HEK293 (cell line): ENCODE data around the gene IQCE.

Source experiments
- CTCF ChIA-PET: fragments of 350-600 bp; formaldehyde crosslinking; extraction: SDS; loops from one replicate; lab custom pipeline; 2021; ENCODE audit warnings: antibody characterized with exemption; lab: Yijun Ruan, JAX
- POLR2A ChIA-PET: fragments of 300-600 bp; formaldehyde crosslinking; extraction: SDS; loops from one replicate; lab custom pipeline; 2020; ENCODE audit warnings: antibody characterized with exemption, inconsistent platforms; lab: Yijun Ruan, JAX
- H3K27ac ChIP-seq: fragments of 200-500 bp; sonication (Bioruptor generic); 2 replicates; pipeline ENCODE4 v1.5.1; 2014; ENCODE audit warnings: low read depth, low read length, control low read depth, inconsistent platforms; ENCODE audit errors: extremely low read depth
- H3K36me3 ChIP-seq, 2 experiments: fragments of 200-500 bp in 1 of 2; sonication (Bioruptor generic) in 1 of 2; 1 replicate in 1 of 2; 2 replicates in 1 of 2; pipeline ENCODE4 v1.5.1; 2014 to 2017; ENCODE audit warnings: inconsistent platforms in 2 of 2, low read length in 2 of 2; ENCODE audit not compliant: control insufficient read depth in 2 of 2, insufficient read depth in 1 of 2
- H3K4me1 ChIP-seq: fragments of 200-500 bp; sonication (Bioruptor generic); 2 replicates; pipeline ENCODE4 v1.5.1; 2014; ENCODE audit warnings: mild to moderate bottlenecking, low read length, inconsistent platforms; ENCODE audit not compliant: control insufficient read depth, insufficient read depth
- H3K4me3 ChIP-seq: 2 replicates; pipeline ENCODE4 v1.5.1; 2011; ENCODE audit warnings: low read depth, mild to moderate bottlenecking, control low read depth, low read length, moderate library complexity
- H3K9me3 ChIP-seq: fragments of 200-500 bp; sonication (Bioruptor generic); 2 replicates; pipeline ENCODE4 v1.5.1; 2014; ENCODE audit warnings: low read depth, low read length, inconsistent platforms; ENCODE audit not compliant: control insufficient read depth, insufficient read depth
- GLIS2 ChIP-seq: fragments of 450-650 bp; formaldehyde crosslinking; IDR thresholded peaks from 2 replicates; pipeline ENCODE4 v1.5.1; 2016; ENCODE audit warnings: missing biosample characterization, missing genetic modification characterization
- SP7 ChIP-seq: fragments of 450-650 bp; formaldehyde crosslinking; IDR thresholded peaks from 2 replicates; pipeline ENCODE4 v1.5.1; 2016; ENCODE audit warnings: missing biosample characterization, missing genetic modification characterization
- ZBTB1 ChIP-seq: fragments of 450-650 bp; formaldehyde crosslinking; IDR thresholded peaks from 2 replicates; pipeline ENCODE4 v1.5.1; 2016; ENCODE audit warnings: missing biosample characterization, missing genetic modification characterization
- ZBTB7A ChIP-seq: fragments of 450-650 bp; formaldehyde crosslinking; IDR thresholded peaks from 2 replicates; pipeline ENCODE4 v1.5.1; 2016; ENCODE audit warnings: low read depth, missing biosample characterization, missing genetic modification characterization
- ZNF114 ChIP-seq: fragments of 450-650 bp; formaldehyde crosslinking; IDR thresholded peaks from 2 replicates; pipeline ENCODE4 v1.5.0; 2017; ENCODE audit warnings: missing biosample characterization, missing genetic modification characterization
- ZNF16 ChIP-seq: fragments of 450-650 bp; formaldehyde crosslinking; IDR thresholded peaks from 2 replicates; pipeline ENCODE4 v1.5.1; 2016; ENCODE audit warnings: low read depth, missing biosample characterization, missing genetic modification characterization
- ZNF341 ChIP-seq: fragments of 450-650 bp; formaldehyde crosslinking; IDR thresholded peaks from 2 replicates; pipeline ENCODE4; 2016; ENCODE audit warnings: low read depth, missing biosample characterization, missing genetic modification characterization
- ZNF350 ChIP-seq: fragments of 450-650 bp; formaldehyde crosslinking; IDR thresholded peaks from 2 replicates; pipeline ENCODE4 v1.5.0; 2017; ENCODE audit warnings: missing biosample characterization, mild to moderate bottlenecking, missing genetic modification characterization
- ZNF558 ChIP-seq: fragments of 450-650 bp; formaldehyde crosslinking; IDR thresholded peaks from 2 replicates; pipeline ENCODE4 v1.5.1; 2016; ENCODE audit warnings: missing biosample characterization, missing genetic modification characterization
- ZNF571 ChIP-seq: fragments of 450-650 bp; formaldehyde crosslinking; IDR thresholded peaks from 2 replicates; pipeline ENCODE4 v1.5.0; 2017; ENCODE audit warnings: missing biosample characterization, missing genetic modification characterization
- ZNF626 ChIP-seq: fragments of 450-650 bp; sonication (Bioruptor Pico); formaldehyde crosslinking; IDR thresholded peaks from 2 replicates; pipeline ENCODE4 v1.5.1; 2018; ENCODE audit warnings: missing biosample characterization, missing genetic modification characterization, inconsistent platforms
- ZNF776 ChIP-seq: fragments of 450-650 bp; formaldehyde crosslinking; IDR thresholded peaks from 2 replicates; pipeline ENCODE4 v1.5.0; 2017; ENCODE audit warnings: missing biosample characterization, missing genetic modification characterization, borderline replicate concordance
- ZSCAN23 ChIP-seq: fragments of 450-650 bp; formaldehyde crosslinking; IDR thresholded peaks from 2 replicates; pipeline ENCODE4 v1.5.1; 2016; ENCODE audit warnings: missing biosample characterization, missing genetic modification characterization
- TF ChIP-seq, protein P1 (sequence below): fragments of 450-650 bp; IDR thresholded peaks from 2 replicates; pipeline ENCODE4 v1.5.1; 2018; ENCODE audit warnings: missing biosample characterization, missing genetic modification characterization
- TF ChIP-seq, protein P2 (sequence below): fragments of 450-650 bp; formaldehyde crosslinking; IDR thresholded peaks from 2 replicates; pipeline ENCODE4; 2016; ENCODE audit warnings: missing biosample characterization, missing genetic modification characterization
- TF ChIP-seq, protein P3 (sequence below): fragments of 450-650 bp; formaldehyde crosslinking; IDR thresholded peaks from 2 replicates; pipeline ENCODE4 v1.5.1; 2016; ENCODE audit warnings: missing biosample characterization, missing genetic modification characterization
- TF ChIP-seq, protein P4 (sequence below): fragments of 450-650 bp; formaldehyde crosslinking; optimal IDR thresholded peaks from 2 replicates; pipeline ENCODE3; 2016; ENCODE audit warnings: missing biosample characterization, mild to moderate bottlenecking, missing genetic modification characterization

The IQCE gene

DNA sequence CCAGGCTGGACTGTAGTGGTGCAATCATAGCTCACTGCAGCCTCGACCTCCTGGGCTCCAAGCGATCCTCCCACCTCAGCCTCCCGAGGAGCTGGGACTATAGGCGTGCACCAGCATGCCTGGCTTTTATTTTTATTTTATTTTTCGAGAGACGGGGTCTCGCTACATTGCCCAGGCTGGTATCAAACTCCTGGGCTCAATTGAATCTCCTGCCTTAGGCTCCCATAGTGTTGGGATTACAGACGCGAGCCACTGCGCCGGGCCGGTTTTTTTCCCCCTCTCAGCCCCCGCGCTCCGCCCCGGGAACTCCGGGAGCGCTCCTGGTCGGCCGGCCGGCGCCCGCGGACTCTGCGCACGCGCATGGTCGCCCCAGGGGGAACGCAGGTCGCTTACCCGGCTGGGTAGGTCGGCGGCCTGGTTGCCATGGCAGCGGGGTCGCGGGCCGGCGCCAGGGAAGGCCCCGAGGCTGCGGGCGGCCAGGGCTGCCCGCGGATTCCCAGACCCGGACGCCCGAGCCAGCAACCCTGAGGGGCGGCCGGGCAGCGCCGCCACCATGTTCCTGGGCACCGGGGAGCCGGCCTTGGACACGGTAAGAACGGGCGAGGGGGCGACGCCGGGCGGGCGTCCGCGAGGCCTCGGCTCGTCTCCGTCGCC lies at the start of gene IQCE (continued):
- TF ChIP-seq, protein P1, sequence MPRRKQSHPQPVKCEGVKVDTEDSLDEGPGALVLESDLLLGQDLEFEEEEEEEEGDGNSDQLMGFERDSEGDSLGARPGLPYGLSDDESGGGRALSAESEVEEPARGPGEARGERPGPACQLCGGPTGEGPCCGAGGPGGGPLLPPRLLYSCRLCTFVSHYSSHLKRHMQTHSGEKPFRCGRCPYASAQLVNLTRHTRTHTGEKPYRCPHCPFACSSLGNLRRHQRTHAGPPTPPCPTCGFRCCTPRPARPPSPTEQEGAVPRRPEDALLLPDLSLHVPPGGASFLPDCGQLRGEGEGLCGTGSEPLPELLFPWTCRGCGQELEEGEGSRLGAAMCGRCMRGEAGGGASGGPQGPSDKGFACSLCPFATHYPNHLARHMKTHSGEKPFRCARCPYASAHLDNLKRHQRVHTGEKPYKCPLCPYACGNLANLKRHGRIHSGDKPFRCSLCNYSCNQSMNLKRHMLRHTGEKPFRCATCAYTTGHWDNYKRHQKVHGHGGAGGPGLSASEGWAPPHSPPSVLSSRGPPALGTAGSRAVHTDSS (tag by site-specific recombination): no peak
- TF ChIP-seq SP7 (tag by site-specific recombination): peak; percentile 53; the same call in 1 of the 2 replicates
- TF ChIP-seq, protein P2, sequence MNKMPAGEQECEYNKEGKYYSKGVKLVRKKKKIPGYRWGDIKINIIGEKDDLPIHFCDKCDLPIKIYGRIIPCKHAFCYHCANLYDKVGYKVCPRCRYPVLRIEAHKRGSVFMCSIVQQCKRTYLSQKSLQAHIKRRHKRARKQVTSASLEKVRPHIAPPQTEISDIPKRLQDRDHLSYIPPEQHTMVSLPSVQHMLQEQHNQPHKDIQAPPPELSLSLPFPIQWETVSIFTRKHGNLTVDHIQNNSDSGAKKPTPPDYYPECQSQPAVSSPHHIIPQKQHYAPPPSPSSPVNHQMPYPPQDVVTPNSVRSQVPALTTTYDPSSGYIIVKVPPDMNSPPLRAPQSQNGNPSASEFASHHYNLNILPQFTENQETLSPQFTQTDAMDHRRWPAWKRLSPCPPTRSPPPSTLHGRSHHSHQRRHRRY (tag by site-specific recombination): no peak
- no peak for TF ChIP-seq ZNF350 (tag by site-specific recombination)
- TF ChIP-seq ZNF114 (tag by site-specific recombination): no peak
- TF ChIP-seq ZBTB1 (tag by site-specific recombination): no peak
- TF ChIP-seq, protein P3, sequence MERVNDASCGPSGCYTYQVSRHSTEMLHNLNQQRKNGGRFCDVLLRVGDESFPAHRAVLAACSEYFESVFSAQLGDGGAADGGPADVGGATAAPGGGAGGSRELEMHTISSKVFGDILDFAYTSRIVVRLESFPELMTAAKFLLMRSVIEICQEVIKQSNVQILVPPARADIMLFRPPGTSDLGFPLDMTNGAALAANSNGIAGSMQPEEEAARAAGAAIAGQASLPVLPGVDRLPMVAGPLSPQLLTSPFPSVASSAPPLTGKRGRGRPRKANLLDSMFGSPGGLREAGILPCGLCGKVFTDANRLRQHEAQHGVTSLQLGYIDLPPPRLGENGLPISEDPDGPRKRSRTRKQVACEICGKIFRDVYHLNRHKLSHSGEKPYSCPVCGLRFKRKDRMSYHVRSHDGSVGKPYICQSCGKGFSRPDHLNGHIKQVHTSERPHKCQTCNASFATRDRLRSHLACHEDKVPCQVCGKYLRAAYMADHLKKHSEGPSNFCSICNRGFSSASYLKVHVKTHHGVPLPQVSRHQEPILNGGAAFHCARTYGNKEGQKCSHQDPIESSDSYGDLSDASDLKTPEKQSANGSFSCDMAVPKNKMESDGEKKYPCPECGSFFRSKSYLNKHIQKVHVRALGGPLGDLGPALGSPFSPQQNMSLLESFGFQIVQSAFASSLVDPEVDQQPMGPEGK: peak; percentile 79

DNA sequence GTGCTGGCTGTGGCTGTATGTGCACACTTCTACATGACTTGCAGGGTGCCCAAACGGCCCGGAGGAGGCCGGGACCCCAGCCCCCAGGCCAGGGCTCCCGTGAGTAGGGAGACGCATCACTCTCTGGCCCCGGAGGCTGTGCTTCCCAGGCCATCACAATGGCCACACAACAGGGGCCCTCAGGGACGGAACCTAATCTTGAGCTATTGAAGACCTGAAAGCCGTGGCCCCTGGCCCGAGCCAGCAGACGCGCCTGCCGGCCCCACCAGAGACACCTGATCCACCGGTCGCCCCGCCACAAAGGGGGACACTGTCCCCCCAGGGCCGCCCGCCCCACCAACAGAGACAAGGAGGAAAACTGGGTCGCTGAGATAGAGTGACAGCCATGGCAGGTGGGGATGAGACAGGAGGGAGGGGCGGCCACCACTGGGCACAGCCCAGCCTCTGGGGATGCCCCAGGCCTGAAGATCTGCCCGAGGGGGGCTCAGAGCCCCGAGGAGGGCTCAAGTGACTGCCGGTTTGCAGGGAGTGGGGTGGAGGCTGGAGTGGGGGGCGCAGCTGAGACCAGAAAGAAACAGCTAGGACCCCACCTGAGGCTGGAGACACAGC lies 49.4 kb upstream of the IQCE start:
- H3K27ac ChIP-seq: no peak overlapping the region
- CTCF ChIA-PET: interaction anchor here (1.1 kb wide), 1 partner anchor 41 kb away, joined by 3 read pairs; no protein-coding TSS in a partner anchor
- H3K4me1 ChIP-seq: no peaks in the 10 kb centered on the region; the same call in 1 of the 2 replicates
- POLR2A ChIA-PET: interaction anchor here (0.9 to 1.3 kb wide), 3 partner anchors 11 to 46 kb away, joined by 3 read pairs; partner anchors contain the start of genes BRAT1 and LFNG
- TF ChIP-seq ZBTB7A (tag by site-specific recombination) (no peak), GLIS2 (tag by site-specific recombination) (0 out of 2 replicates have a peak, but pooled peaks have one; percentile 20), ZNF776 (no peak), ZSCAN23 (tag by site-specific recombination) (no peak), ZNF626 (no peak), ZNF16 (no peak), ZNF341 (tag by site-specific recombination) (peak; percentile 85), ZNF558 (tag by site-specific recombination) (no peak), ZNF571 (tag by site-specific recombination) (no peak)
- TF ChIP-seq, protein P4, sequence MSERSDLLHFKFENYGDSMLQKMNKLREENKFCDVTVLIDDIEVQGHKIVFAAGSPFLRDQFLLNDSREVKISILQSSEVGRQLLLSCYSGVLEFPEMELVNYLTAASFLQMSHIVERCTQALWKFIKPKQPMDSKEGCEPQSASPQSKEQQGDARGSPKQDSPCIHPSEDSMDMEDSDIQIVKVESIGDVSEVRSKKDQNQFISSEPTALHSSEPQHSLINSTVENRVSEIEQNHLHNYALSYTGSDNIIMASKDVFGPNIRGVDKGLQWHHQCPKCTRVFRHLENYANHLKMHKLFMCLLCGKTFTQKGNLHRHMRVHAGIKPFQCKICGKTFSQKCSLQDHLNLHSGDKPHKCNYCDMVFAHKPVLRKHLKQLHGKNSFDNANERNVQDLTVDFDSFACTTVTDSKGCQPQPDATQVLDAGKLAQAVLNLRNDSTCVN (tag by site-specific recombination): no peak
- H3K4me3 ChIP-seq: no peak overlapping the region
- no peaks in the 10 kb centered on the region for H3K36me3 ChIP-seq
- no peaks in the 10 kb centered on the region for H3K9me3 ChIP-seq
